Upper lobe of left lung (tissue), 4 donors: ENCODE measurements around the gene VHLL.

Source experiments
- EP300 ChIP-seq, 4 donors: sonication (generic); formaldehyde crosslinking; IDR thresholded peaks; one replicate each; pipeline ENCODE4 v1.5.1; 2017; ENCODE audit warnings: antibody characterized with exemption in 4 of 4, control low read depth in 2 of 4
- POLR2A ChIP-seq, 4 donors: fragments of 450-650 bp; IDR thresholded peaks; one replicate each; pipeline ENCODE4 v1.5.1; 2016 to 2017; ENCODE audit warnings: antibody characterized with exemption in 4 of 4, mild to moderate bottlenecking in 2 of 4
- POLR2AphosphoS5 ChIP-seq, 2 donors: sonication (generic); formaldehyde crosslinking; IDR thresholded peaks; one replicate each; pipeline ENCODE4 v1.5.1; 2017; ENCODE audit warnings: antibody characterized with exemption in 2 of 2
- TF ChIP-seq, protein P1 (sequence below), 6 experiments: fragments of 450-650 bp in 4 of 6; fragments of 200-600 bp in 2 of 6; sonication (generic) in 2 of 6; IDR thresholded peaks; one replicate each; pipeline ENCODE4 v1.5.1; 2016 to 2019; ENCODE audit warnings: antibody characterized with exemption in 6 of 6

DNA sequence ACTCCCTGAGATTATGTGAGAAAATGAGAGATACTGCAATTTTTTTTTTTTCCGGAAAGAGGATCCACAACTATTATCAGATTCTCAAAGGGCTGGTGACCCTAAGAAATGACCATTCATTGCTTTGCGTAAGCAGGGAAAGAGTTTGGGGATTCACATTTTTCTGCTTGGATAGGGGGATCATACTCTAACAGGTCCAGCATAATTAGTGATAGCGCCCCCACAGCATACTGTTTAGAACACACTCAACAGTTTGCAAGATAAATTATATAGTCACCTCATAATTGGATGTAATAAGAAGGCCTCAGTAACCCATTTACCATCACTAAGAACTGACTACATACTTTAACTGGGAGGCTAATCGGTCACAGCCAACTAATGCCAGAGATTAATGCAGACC lies 37.1 kb upstream of the VHLL start:
- TF ChIP-seq EP300 (IDR thresholded peaks at IDR 0.05) (no peak), POLR2A (IDR thresholded peaks at IDR 0.05) (no peak), POLR2AphosphoS5 (IDR thresholded peaks at IDR 0.05) (no peak)
- TF ChIP-seq, protein P1, sequence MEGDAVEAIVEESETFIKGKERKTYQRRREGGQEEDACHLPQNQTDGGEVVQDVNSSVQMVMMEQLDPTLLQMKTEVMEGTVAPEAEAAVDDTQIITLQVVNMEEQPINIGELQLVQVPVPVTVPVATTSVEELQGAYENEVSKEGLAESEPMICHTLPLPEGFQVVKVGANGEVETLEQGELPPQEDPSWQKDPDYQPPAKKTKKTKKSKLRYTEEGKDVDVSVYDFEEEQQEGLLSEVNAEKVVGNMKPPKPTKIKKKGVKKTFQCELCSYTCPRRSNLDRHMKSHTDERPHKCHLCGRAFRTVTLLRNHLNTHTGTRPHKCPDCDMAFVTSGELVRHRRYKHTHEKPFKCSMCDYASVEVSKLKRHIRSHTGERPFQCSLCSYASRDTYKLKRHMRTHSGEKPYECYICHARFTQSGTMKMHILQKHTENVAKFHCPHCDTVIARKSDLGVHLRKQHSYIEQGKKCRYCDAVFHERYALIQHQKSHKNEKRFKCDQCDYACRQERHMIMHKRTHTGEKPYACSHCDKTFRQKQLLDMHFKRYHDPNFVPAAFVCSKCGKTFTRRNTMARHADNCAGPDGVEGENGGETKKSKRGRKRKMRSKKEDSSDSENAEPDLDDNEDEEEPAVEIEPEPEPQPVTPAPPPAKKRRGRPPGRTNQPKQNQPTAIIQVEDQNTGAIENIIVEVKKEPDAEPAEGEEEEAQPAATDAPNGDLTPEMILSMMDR (IDR thresholded peaks at IDR 0.05) = no peak
